GM21619 (cell line): ENCODE measurements around the gene RAX.

Experiments used
- ATAC-seq: cut with Tn5 transposase; IDR thresholded peaks from one replicate; pipeline ENCODE4 v1.9.1; 2021; ENCODE audit not compliant: unreplicated experiment

The RAX gene

DNA sequence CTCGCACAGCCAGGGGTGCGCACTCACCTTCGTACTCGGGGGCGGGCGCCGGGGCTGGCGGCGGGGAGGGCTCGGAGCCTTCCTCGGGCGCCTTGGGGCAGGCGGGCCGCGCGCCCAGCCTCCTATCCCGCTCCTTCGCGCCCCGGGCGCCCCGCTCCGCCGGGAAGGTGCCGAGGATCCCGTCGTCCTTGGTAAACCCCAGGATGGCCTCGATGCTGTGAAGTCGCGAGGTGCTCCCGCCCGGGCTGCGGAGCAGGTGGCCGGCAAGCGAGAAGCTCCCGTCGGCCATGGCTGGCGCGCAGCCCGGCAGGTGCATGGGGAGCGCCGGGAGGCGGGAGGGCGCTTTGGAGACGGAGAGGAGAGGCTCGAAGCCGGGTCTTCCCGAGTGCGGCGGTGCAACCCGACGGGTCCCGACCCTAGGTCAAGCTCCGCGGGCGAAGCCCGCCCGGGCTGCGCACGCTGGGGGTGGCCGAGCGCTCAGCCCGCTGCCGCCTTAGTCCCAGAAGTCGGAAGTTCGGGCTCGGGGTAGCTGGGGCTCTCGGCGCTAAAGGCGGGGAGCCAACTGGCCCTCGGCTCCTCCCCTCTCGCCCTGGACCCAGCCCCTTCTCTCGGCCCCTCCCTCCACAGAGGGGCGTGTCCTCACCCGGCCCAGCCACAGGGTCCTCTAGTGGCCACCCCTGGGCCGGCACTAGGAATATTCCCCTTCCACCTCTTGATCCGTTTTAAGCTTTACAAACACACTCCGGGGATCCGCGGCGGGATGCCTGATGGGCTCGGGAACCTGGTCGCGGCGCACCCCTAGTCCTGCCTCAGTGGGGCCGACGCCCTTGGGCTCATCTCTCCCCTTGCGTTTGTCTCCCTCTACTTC is at the start of gene RAX:
Gene RAX, minus strand, starts transcription at position 564 of the 868 bp plus-strand sequence. Its CDS starts 248 bp downstream, at position 316.
- ATAC-seq = no peak

DNA sequence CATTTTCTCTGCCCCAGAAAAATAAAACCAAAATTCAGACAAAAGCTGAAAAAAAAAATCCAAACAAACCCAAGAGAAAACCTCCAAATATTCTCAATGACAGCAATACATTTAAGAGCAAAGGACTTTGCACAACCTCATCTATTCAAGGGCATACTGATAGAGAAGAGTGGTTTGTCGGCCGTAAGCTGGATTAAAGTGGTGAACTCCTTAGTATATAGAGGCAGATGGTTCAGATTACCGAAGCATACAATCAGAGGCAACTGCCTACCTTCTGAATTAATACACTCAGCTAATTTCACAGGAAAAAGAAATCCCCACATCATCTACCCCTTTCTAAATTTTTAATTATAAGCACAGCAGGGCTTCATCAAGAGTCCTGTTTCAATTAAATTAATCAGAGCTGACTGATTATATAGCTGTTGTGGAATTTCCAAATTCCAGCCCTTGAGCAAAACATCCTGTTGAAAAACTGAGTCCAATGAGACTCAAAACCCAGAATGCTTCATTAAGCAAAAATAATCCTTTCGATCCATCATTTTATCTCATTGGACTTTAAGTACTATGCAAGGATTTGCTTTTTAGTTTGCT is 45.3 kb upstream of the RAX start, which contains the start of gene CPLX4:
Gene CPLX4, minus strand, starts transcription at position 190 of the 591 bp plus-strand sequence. Its CDS starts 187 bp downstream, at position 3.
- no peak for ATAC-seq

DNA sequence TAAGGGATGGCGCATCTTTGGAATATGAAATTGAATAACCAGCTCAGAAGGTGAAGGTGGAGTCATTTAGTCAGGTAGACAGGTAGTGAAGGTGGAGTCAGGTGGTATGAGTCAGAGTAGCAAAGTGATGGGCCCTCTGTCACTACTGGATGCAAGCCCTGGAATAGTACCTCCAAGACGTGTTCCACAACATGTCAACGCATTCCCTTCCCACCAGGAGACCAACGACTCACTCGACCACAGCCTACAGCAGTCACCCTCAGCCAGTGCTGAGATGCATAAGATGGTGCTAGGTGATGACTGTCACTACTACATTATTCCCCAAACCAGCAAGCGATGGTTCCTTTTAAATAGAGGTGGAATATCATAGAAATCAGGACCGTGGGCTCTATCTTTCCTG is 38.4 kb upstream of the RAX start:
- ATAC-seq = no peak

DNA sequence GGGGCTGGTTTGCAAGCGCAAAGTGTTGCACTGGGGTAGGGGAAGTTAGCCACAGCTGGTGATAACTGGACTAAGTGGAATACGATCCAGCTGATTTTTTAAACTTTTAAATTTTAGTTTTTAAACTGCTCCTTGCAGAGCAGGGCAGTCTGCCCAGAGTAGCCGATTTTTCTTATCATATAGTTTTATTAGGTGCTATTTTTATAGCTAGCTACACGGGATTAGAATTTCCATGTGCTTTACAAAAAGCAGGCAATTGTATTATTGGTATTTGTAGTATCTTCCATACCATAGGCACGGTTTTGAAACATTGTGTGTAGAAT is 35.6 kb upstream of the RAX start:
- no peak for ATAC-seq

DNA sequence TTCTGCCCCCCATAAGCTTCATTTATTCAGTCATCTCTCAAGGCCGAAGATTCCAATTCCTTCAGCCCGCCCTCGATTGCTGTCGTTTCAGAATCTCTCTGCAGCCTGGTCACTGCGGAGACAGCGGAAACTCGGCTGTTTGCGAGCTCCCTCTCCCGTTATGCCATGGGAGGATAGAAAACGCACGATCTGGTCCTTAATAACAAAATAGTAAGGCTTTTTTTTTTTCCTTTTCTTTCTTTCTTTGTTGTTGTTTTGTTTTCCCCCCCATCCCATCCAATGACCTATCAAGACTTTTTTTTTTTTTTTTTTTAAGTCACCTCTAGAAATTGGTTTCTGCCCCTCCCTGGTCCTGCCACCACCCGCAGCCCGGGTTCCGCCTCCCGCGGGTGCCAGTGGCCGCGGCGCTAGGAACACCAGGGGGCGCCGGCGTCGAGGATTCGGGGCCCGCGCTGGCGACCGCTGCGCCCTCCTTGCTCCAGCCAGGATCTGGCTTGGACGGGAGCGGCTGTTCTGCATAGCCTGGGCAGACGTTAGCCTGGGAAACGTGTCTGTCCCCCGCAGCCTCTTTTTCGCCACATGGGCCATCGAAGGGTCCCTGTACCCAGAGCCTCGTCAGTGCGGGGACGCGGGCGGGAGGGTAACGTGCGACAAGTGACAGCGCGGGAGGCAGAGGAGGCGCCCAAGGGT is 35.1 kb upstream of the RAX start:
- ATAC-seq = peak; percentile 94

DNA sequence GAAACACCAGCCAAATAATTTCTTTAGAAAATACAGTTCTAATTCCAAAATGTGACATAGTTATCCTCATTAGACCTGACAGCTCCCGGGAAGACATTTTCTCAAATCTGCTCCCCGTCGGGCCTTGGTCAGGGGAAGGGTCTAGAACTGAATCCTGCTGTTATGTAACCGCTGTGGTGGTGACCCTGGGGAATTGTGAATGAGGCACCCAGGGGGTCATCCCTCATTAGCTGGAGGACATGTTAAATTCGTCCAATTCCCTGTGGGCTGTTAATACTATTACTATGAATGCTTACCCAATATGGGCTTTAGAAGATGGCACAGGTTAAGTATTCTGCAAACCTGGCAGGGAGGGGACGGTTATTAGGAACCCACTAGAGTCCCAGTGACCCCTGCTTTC is 33.4 kb upstream of the RAX start:
- ATAC-seq = no peak

DNA sequence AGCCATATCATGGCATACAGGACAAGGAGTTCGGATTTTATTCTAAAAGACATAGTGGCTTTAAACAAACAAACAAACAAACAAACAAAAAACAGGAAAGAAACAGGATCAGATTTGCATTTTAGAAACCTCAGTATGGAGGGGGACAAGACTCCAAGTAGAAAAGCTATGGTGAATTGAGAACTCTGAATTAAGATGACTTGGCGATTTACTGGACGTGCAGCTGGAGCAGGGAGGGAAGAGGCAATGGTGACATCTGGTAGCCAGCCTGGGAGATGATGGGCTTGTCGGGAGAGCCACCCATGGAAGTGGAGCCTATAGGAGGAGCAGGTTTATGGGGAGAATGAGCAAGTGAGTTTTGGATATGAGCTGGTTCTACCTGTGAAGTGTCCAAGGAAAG is 32.0 kb upstream of the RAX start:
- ATAC-seq = no peak

DNA sequence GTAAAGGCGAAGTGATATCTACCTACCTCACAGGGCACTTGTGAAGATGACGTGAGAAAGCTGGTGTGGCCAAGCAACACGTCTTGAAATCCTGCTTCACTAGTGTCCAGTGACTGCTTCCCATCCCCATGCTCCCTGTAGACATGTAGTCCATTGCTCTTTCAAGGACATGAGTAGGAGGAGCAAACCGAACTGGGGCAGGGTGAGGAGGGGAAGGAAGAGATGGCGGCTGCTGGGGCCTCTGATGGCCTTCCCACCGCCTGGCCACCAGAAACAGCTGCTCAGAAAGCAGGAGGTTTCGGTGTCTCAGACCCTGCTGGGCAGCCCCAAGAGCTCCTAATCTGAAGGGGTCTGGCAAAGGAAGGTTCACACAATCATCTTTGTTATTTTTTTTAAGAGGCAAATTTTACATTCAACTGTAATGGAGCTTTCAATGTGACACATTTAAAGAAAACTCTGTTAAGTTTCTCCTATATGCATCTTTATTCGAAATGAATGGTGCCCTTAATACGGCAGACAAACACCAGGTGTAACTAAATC is 30.5 kb upstream of the RAX start:
- ATAC-seq = no peak

DNA sequence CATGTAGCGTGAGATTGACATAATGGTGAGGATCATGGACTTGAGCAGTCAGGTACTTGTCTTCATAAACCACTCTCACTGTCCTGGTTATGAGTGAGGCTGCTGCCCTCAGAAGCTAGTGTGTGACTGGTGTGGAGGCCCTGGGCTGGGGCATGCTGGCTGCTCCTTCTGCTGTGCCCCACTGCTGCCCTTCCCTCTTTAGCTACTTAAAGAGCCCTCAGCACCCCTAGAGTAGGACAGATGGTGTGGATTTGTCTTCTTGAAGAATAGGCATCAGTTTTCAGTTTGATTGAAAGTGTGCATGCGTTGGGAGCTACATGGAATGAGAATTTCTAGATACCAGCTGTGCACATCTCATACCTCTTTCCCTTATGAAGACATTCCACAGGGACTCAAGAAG is 29.8 kb upstream of the RAX start:
- ATAC-seq = no peak

DNA sequence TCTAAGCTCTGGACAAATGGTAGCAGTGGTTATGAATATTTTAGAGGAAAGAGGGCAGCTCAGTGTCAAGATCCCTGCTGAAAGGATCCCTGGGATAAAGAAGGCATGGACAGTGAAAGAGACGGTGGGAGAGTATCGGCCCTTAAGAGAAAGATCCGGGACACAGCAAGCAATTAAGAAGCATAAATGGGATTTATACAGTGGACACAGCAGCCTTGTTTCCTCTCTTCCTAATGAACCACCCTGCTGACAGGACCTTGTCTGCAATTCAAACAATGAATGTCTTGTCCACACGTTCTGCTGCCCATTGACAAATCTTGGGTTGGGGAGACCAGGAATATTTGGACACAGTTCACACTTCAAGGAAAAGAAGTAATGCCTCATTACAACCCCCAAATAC is 28.7 kb upstream of the RAX start:
- ATAC-seq = no peak

DNA sequence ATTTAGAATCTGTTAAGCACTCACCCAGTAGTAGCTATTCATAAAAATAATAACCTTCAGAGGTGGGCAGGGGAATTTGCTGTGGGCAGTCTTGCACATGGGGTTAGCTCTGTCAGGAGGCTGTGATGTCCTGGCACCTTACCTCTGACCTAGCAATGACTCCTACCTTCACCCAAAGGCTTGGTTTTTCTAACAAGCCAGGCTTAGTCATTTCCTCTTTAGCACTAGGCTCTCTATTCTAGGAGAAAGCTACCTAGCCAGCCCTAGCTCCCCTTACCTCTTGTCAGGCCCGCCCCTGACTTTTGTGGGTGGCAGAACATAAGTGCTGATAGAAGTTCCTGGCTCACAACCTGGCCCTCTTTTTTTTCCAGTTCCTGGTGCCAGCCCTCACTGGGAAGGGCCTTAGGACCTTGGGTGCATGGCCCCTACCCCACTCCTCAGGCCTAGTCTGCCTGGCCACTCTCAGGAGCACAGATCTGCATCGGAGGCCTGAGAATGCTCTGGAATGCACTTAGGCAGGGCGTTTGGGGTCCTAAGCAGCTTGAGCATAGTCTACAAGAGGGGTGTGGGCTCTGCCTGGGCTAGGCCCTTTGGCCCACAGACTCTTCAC is 27.5 kb upstream of the RAX start:
- ATAC-seq = no peak

DNA sequence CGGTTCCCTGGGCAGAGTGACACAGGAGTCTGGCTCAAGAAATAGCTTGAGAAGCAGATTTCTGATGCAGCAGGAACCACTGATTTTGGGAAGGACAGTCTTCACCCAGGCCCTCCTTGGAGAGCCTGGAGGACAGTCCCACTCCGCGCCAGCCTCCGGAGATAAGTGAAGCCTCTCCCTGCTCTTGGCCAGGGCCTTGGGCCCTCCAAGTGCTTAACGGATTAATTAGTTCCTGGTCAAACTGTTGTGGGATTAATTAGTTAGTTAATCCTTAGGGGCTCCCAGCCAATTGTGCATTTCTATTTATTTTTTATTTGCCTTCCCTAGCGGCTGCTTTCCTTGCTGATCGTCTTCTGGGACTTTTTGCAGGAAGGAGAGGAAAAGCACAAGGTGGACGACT is 25.6 kb upstream of the RAX start:
- no peak for ATAC-seq

DNA sequence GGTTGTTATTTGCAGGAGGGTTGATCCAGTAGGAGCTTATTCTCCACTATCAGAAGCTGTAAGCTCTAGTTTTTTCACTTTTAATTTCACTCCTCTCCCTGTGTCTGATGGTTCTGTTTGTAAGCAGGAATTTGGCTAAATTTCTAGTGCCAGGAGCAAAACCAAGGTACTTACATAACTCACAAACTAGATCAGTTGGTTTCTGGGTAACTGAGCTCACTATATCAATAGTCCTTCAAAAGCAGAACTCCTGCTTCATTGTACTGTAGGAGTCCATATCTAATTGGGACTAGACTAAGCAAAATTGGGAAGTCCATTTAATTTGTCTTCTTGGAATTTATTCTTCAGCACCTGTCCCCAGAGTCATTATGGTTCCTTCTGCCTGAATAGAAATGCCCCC is 20.1 kb upstream of the RAX start:
- no peak for ATAC-seq

DNA sequence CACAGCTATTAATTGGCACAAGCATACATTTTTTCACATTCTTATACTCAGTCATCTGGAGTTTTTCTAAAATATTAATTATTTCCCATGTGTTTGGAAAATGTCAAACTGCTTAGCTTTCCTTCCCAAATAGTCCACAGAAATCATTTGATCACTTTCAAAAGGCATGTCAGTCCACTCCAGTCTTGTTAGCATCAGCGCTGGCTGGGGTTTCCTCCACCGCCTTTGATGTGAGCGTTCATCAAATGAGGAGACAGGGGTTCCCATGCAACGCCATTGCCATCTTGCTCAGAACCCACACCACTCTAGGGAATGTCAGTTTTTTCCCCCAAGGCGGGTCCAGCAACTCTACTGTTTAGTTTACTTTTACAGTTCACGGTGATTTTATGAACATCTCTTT is 13.1 kb upstream of the RAX start:
- ATAC-seq = no peak

DNA sequence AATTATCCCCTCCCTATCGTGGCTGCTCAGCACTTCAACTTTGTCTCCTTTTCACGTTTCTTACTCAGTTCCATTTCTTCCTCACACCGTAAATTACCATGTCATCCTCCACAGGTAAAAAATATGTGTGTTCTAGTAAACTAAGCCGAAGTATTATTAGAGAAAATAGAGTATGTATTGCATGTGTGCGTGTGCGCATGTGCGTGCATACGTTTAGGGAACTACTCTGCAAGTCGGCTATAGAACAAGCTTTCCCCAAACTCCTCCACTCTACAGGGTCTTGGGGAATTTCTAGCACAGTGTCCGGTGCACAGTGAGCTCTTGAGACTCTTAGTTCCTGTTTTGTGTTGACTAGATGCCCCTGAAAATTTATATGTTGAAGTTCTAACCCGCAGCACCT is 9.1 kb upstream of the RAX start:
- no peak for ATAC-seq

DNA sequence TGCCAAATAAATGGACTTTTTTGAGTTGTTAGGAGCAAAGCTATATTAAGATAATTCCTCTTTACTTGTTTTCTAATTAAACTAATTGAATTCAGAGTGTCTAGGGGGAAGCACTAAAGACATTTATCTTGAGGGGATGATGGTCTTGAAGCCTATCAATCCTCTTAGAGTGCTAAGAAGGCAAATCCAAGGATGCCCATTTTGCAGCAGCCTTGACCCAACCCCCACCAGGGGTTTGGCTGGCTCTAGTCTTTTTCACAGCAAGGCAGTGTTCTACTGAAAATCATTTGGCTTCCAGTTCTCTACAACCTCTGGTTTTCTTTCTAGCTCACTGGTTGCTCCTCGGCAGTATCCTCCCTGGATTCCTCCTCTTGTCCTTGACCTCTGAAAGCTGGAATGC is 6.5 kb upstream of the RAX start:
- no peak for ATAC-seq

DNA sequence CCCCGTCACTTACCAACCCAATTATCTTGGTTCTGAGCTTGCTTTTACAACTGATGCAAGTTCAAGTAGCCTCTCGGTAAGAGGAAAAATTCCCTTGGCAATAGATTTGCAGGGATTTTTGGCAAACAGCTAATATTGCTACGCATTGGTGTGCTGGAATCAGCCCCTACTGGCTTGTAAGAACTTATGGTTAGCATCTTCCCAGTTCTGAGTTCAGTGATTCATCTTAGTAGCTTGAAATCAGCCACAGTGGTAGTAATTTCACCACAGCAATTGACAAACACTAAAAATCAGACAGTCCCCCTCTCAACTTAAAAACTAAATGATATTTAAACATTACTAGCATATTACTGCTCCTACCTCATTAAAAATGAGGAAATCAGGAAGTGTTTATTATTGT is 5.9 kb upstream of the RAX start:
- no peak for ATAC-seq

DNA sequence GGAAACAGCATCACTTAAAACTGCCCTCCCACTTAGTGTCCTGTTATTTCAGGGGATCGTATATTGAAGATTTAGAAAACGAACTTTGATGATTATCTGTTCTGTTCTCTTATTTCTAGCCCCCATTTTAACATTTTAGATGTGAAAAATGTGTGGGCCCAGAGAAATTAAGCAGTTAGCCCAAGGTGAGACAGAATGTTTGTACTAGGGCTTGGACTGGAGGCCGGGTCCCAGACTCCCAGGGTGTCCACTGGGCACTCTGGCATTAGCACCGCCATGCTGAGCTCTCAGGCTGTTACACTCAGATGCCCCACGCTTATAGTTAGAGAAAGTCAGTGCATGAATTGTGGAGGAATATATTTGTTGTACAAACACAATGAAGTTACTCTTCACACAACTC is 5.5 kb upstream of the RAX start:
- ATAC-seq = no peak

DNA sequence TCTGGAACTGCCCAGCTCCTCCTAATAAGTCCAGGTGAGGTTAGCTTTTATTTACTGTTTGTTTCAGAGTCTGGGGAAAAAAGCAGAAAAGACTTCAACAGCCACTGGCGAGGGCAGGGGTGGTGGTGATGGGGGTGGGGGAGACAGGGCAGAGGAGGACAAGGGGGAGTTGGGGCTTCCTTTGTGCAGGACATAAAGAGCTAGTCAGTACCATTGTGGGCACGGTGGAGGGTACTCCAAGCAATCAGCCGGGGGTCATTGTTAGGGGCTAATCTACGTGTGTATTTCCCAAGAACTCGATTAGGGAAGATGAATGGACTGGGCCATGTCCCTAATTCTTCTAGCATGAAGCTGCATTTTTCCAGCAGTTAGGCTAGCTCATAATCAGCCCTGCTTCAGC is 2.8 kb upstream of the RAX start:
- ATAC-seq = no peak

DNA sequence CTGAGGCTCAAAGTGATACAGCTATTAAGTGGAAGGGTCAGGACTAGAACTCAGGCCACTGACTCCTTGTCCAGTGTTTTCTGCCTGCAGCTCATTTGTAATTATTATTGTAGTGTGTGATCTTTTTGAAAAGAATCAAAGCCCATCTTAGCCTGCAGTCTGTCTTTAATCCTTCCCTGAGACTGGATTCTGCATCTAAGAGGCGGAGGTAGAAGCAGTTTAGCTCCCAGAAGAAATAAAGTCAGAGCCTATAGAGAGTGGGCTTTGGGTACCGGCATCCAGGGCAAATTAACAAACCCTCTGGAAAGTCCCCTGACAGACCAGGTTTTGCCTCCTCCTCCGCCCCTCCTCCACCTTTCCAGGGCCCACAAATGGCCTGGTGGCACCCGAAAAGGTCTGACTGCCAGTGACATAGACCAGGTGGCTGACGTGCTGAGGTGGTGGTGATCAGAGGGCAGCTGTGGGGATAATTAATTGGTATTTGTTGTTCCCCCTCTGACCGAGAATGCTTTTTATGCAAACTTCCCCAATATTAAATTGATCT is 2.2 kb upstream of the RAX start:
- ATAC-seq = no peak

DNA sequence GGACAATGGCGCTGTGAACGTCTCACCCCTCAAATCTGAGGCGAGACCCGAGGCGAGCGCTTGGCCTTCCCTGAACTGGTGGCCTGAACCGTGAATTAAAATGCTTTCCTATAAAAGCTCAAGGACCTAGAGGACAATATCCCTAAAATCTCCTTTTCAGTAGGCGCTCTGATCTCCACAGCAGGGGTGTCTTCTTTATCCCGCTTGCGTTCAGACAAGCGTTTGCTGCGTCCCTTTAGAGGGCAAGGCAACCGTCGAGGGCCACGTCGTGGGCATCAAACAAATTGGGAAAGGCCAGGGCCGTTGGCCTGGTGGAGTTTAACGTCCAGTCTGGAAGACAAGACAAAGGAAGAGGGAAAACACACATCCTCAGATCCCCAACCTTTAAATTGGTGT is 1.3 kb upstream of the RAX start:
- no peak for ATAC-seq
